Heart right ventricle (tissue), 16 donors: Measurements from ENCODE around the gene MYLK4. TPM values are rescaled to one million over a fixed set of nuclear protein-coding genes. Genes with fewer than 3 reads are reported as not detected.

Experiments
- ATAC-seq, 8 donors: fragments of 200-7000 bp; cut with Tn5 transposase; one replicate each; pipeline ENCODE4 v1.9.1; 2020; ENCODE audit warnings: mild to moderate bottlenecking in 8 of 8, moderate library complexity in 8 of 8, moderate number of reproducible peaks in 1 of 8
- DNase-seq, 2 donors: peaks; one replicate each; pipeline ENCODE4 v3.0.0-alpha.2; 2020
- H3K27ac ChIP-seq, 10 donors: fragments of 200-600 bp; sonication (generic) in 2 of 10; one replicate each; pipeline versions ENCODE4 v1.5.0 to v1.8.0; 2020 to 2022; ENCODE audit warnings: mild to moderate bottlenecking in 3 of 10
- H3K27me3 ChIP-seq, 7 donors: fragments of 200-600 bp; one replicate each; pipeline ENCODE4 v1.8.0; 2021 to 2022; ENCODE audit warnings: mild to moderate bottlenecking in 2 of 7
- H3K36me3 ChIP-seq, 9 donors: fragments of 200-600 bp; sonication (generic) in 1 of 9; one replicate each; pipeline versions ENCODE4 v1.5.0 to v1.8.0; 2020 to 2022; ENCODE audit warnings: mild to moderate bottlenecking in 2 of 9
- H3K4me1 ChIP-seq, 9 donors: fragments of 200-600 bp; sonication (generic) in 1 of 9; one replicate each; pipeline versions ENCODE4 v1.5.0 to v1.8.0; 2020 to 2022; ENCODE audit warnings: mild to moderate bottlenecking in 4 of 9
- H3K4me3 ChIP-seq, 10 donors: fragments of 200-600 bp; sonication (generic) in 2 of 10; one replicate each; pipeline versions ENCODE4 v1.5.0 to v1.8.0; 2020 to 2022; ENCODE audit warnings: mild to moderate bottlenecking in 7 of 10, moderate library complexity in 2 of 10
- H3K9me3 ChIP-seq, 11 donors: fragments of 200-600 bp in 10 of 11; sonication (generic) in 2 of 11; one replicate each; pipeline versions ENCODE4 v1.5.0 to v1.8.0; 2013 to 2022; ENCODE audit warnings: mild to moderate bottlenecking in 2 of 11, control low read depth in 1 of 11, moderate library complexity in 1 of 11
- WGBS, 2 donors: extraction: QIAGEN DNeasy Blood & Tissue Kit; methylation state at CpG; one replicate each; pipeline ENCODE4 v1.1.7; 2013; ENCODE audit warnings: inconsistent platforms in 1 of 2; 5-methylcytosine and 5-hydroxymethylcytosine counted together
- intact Hi-C, 10 donors: fragments of 100-400 bp; cut with DNase I; formaldehyde crosslinking; loops; one replicate each; pipeline versions ENCODE4 v1.11.1 to v1.14.2; 2022
- polyA plus RNA-seq, 2 donors: library from polyadenylated mRNA; stranded (reverse); fragments of 200-250 nt; gene quantifications; one replicate each; pipeline ENCODE4 v1.2.3, GENCODE V29; 2013
- total RNA-seq, 10 donors: library from RNA; stranded (reverse); fragmentation: NEBNext Ultra II Directional in 3 of 10; extraction: Animal tissue kit (Norgen Biotek cat#: 25700) in 3 of 10; gene quantifications; one replicate each; pipeline versions ENCODE4 v1.2.1 to v1.2.4, GENCODE V29; 2021 to 2023
- TF ChIP-seq, protein P1 (sequence below), 9 donors: fragments of 200-600 bp; sonication (generic) in 2 of 9; IDR thresholded peaks; one replicate each; pipeline versions ENCODE4 v1.5.0 to v1.8.0; 2021 to 2022; ENCODE audit warnings: antibody characterized with exemption in 9 of 9, mild to moderate bottlenecking in 5 of 9, moderate library complexity in 1 of 9
- donor health status: Arrhythmogenic right ventricular cardiomyopathy.
- donor health status: ischemic (EF 13 %, LVEDD 7.1; RV severe dilation, severe dysfunction).
- donor health status: healthy with polysubstance abuse.
- donor health status: DM: no; HTN: yes; CAD: no.
- donor health status: DM: no; HTN: no; CAD: no.
- donor health status: ischemic (EF 25% LVEDD 6.9; RV normal size, moderate dysfunction).
- donor health status: ischemic (EF 25% LVEDD 5.7; RV mildly dilated, moderate dysfunction).
- donor health status: healthy.
- donor health status: DM: yes; HTN: yes; CAD: no.
- donor health status: Ischemic cardiomyopathy.
- donor health status: ischemic (EF 35%, LVEDD 5.7; RV mildly dilated, moderate dysfunction).
- donor health status: nonischemic (EF 11% LVEDD 7.7; RV severe dilation, severe dysfunction).
- donor health status: DM: yes; HTN: yes; CAD: no.
- donor health status: PGD.
- donor health status: ischemic (EF 29% LVEDD 5.4; RV normal size, mild dysfunction).
- donor health status: nonischemic (EF 23%, LVEDD 6.1; RV moderate dilation, normal function).

The MYLK4 gene
- total and polyA plus RNA-seq, 12 donors, result 0.13 to 2.5 (median 0.92) TPM

DNA sequence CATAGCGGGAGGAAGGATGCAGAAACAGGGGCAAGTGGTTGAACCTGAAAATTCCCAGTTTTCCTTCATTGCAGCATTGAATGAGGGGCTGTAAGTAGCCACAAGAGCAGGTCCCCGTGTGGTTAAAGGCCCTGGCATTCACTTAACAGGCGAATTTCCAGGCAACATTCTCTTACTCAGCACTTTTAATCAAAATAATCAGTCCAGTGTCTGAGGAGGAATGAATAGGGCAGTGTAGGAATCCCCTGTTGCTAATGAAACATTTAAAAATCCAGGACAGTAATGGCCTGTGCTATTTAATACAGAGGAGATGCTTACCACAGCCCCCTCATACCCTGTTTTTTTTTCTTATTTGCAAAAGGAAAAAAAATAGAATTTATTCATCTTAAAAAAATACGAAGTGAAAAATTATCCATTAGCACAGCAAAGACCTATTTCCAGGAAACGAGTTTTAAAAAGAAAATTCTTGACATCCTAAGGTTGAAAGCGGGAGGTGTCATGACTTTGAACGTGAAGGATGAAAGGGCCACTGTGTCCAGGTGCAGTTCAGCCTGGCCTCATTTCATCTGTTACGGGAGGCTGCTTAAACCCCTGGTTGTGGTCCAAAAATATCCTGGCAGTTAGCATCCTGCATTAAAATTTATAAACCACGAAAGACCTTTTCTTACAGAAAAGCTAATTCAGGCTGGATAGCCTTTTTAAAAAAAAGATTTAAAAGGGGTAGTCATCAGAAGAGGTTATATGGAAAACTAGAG, 20.2 kb downstream of the MYLK4 start:
- no peak overlapping the region for H3K4me3 ChIP-seq
- intact Hi-C loops, result no loop called here
- ATAC-seq (no peak), DNase-seq (no peak)
- TF ChIP-seq, protein P1, sequence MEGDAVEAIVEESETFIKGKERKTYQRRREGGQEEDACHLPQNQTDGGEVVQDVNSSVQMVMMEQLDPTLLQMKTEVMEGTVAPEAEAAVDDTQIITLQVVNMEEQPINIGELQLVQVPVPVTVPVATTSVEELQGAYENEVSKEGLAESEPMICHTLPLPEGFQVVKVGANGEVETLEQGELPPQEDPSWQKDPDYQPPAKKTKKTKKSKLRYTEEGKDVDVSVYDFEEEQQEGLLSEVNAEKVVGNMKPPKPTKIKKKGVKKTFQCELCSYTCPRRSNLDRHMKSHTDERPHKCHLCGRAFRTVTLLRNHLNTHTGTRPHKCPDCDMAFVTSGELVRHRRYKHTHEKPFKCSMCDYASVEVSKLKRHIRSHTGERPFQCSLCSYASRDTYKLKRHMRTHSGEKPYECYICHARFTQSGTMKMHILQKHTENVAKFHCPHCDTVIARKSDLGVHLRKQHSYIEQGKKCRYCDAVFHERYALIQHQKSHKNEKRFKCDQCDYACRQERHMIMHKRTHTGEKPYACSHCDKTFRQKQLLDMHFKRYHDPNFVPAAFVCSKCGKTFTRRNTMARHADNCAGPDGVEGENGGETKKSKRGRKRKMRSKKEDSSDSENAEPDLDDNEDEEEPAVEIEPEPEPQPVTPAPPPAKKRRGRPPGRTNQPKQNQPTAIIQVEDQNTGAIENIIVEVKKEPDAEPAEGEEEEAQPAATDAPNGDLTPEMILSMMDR (IDR thresholded peaks at IDR 0.05), result no peak
- no peaks in the 10 kb centered on the region for H3K9me3 ChIP-seq
- no peaks in the 10 kb centered on the region for H3K27me3 ChIP-seq
- no peaks in the 10 kb centered on the region for H3K36me3 ChIP-seq
- H3K27ac ChIP-seq, result peak overlapping the region in 1 of 10 donors; percentile 0
- 67 to 73% methylated on average over 9 of the region's 9 CpGs for WGBS, 2 donors
- H3K4me1 ChIP-seq, result peaks cover 2 to 68% (median 40%) of the 10 kb centered on the region in 9 donors

DNA sequence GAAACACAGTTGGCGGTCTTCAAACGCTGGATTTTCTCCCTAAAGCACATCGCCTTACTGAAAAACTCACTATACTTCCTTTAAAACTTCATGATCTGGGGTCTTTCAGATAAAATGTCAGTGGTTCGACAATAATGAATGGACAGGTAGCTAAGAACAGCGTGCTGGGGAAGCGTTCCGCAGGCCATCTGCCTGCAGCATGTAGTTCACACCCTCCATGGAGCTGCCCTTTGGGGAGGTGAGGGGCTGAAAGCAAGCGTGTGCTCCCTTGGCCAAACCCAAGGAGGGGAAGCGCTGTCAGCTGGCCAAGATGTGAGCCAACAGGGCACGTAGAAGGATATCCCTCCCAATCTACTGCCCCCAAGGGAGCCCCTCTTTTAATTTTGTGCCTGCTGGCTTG, 20.8 kb downstream of the MYLK4 start:
- no peak for ATAC-seq
- Histone ChIP-seq H3K27me3 (no peaks in the 10 kb centered on the region), H3K36me3 (no peaks in the 10 kb centered on the region), H3K9me3 (no peaks in the 10 kb centered on the region), H3K27ac (peak overlapping the region in 1 of 10 donors; percentile 0), H3K4me1 (peaks cover 2 to 64% (median 38%) of the 10 kb centered on the region in 9 donors), H3K4me3 (no peak overlapping the region)
- intact Hi-C loops, result no loop called here
- WGBS, 2 donors, result 89 to 90% methylated on average over 10 of the region's 10 CpGs
- no peak for DNase-seq
- TF ChIP-seq, protein P1 (IDR thresholded peaks at IDR 0.05), result no peak

DNA sequence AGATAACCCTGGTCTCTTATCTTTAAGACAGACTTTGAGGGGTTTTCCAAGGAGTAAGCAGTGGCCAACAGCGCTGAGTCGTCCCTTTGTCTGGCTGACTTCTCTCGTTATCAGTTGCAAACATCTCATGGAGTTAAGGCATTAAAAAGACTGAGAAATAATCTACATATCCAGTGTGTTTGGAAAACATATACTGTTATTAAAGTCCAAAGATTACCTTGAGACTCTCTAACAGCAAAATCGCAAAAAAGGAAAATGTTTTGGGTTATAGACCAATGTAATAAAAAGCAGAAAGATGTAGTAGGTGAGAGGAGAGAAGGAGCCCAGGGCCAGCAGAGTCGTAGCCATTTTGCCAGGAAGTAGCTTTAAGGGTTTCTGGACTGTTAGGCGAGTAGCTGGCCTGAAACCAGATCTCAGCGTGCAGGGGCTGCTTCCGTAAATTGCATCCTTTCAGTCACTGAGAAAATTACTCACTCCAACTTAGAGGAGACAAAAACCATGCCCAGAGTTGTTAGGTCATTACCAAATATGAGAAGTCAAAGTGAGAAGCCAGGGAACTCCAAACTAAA, 24.6 kb downstream of the MYLK4 start:
- peak in 7 of 8 donors; percentile 30 to 65 (median 43) for ATAC-seq
- H3K27ac ChIP-seq, result peak overlapping the region in 2 of 10 donors; percentile 26 to 76
- intact Hi-C loops, result no loop called here

DNA sequence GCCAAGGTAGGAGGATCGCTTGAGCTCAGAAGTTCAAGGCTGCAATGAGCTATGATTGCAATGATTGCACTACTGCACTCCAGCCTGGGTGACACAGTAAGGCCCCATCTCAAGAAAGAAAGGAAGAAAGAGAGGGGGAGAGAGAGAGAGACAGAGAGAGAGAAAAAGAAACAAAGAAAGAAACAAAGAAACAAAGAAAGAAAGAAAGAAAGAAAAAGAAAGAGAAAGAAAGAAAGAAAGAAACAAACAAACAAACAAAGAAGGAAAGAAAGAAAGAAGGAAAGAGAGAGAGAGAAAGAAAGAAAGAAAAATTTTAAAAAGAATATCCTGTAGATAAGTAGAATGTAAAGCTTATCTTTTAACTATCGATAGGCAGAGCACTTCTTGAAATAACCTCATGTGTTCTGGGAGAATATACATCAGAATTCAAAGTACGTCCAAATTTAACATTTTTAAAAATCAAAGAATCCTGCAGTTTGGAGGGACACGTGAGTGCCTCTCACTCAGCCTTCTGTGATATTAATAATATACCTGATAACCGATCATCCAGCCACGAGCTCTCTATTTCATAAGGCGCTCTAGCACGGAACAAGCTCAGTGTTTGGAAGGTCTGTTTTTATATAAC, 25.2 kb downstream of the MYLK4 start:
- no peaks in the 10 kb centered on the region for H3K27me3 ChIP-seq
- H3K9me3 ChIP-seq, result peaks cover 0 to 6% (median 0%) of the 10 kb centered on the region in 11 donors
- TF ChIP-seq, protein P1 (IDR thresholded peaks at IDR 0.05), result no peak
- peak overlapping the region in 1 of 10 donors; percentile 76 for H3K27ac ChIP-seq
- intact Hi-C loops, result no loop called here
- H3K36me3 ChIP-seq, result no peaks in the 10 kb centered on the region
- 64 to 68% methylated on average over 8 of the region's 8 CpGs for WGBS, 2 donors
- ATAC-seq, result no peak
- H3K4me3 ChIP-seq, result no peak overlapping the region
- H3K4me1 ChIP-seq, result peaks cover 0 to 20% (median 10%) of the 10 kb centered on the region in 9 donors
- no peak for DNase-seq

More for the DNA sequence above, 24.6 kb downstream of the MYLK4 start:
- TF ChIP-seq, protein P1 (IDR thresholded peaks at IDR 0.05), result no peak
- no peak for DNase-seq
- no peaks in the 10 kb centered on the region for H3K27me3 ChIP-seq
- H3K36me3 ChIP-seq, result no peaks in the 10 kb centered on the region
- H3K4me1 ChIP-seq, result peaks cover 0 to 26% (median 10%) of the 10 kb centered on the region in 9 donors
- 35 to 40% methylated on average over 8 of the region's 8 CpGs for WGBS, 2 donors
- H3K9me3 ChIP-seq, result peaks cover 0 to 6% (median 0%) of the 10 kb centered on the region in 11 donors
- H3K4me3 ChIP-seq, result no peak overlapping the region
